Activated CD4-positive, alpha-beta T cell treated with anti-CD3 and anti-CD28 coated beads for 48 hours (primary cell): ENCODE data around the gene CAMTA1.

Experiments used
- DNase-seq: peaks from one replicate; pipeline ENCODE4 v3.0.0-alpha.2; 2020

Gene CAMTA1

GRCh38 chr1:6858596-6858995, 73.3 kb downstream of the CAMTA1 start:
- DNase-seq, result no peak

DNA sequence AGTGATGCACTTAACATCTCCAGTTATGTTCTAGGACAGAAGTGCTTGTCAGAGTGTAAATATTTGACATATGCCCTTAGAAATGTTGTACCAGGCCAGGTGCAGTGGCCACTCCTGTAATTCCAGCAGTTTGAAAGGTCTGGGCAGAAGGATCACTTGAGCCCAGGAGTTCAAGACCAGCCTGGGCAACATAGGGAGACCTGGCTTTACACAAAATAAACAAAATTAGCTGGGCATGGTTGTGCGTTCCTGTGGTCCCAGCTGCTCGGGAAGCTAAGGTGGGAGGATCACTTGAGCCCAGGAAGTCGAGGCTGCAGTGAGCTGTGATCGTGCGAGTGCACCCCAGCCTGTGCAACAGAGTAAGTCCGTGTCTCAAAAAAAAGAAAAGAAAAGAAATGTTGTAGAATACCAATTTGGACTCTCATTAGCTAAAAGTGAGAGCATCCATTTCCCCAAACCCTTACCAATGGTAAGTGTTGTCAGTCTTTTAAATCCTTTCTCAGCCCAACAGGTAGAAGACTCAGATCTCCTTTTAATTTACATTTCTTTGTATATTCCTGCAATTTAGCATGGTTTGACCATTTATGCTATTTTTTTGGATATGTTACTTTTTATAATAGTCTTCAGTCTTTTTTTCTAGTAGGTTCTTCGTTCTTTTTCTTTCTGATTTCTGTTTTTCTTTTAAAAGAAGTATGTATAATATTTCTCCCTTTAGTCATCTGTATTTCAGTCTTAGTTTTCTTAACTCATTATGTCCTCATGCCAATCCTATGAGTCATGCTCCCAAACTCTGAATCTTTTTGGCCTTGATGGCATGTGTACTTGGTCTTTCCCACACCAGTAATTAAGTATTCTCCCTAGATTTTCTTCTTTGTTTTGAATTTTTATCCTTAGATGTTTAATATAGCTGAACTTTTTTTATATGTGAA, 74.4 kb downstream of the CAMTA1 start:
- DNase-seq, result no peak

- DNase-seq, result peak; percentile 38
These were observed 75.1 kb downstream of the CAMTA1 start for GRCh38 chr1:6860401-6860800.

DNA sequence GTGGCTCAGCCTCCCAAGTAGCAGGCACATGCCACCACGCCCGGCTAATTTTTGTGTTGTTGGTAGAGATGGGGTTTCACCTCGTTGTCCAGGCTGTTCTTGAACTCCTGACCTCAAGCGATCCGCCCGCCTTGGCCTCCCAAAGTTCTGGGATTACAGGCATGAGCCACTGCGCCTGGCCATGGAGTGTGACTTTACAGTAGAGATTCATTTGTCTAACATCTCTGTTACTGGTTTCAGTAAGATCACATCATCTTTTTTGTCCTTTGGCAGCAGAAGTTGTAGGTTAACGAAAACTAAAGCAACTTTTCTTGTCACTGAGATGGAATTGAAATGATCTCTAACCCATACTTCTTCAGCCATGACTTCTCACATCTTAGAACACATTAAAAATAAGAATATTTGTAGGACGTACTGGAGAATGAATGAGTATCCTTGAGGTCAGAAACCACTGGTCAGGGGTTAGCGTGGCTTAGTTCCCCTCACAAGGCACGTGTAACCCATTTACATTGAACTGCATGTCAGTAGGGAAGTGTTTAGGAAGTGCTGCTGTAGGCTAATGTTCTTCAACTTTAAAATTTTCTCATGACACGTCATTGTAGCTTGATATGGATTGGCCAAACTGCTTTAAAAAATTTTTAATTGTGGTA, 75.9 kb downstream of the CAMTA1 start:
- no peak for DNase-seq

DNA sequence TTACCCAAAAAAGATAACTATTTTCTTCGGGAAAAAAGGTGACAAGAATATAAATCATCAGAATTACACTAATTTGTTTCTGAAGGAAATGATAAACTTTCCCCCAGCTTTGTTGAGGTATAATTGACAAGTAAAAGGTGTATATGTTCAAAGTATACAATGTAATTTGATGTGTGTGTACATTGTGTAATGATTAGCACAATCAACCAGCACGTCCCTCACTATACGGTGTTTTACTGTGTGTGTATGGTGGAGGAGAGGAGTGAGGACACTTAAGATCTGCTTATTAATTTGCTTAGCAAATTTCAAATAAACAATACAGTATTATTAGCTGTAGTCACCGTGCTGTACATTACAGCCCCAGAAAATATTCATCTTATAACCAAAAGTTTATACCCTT, 77.7 kb downstream of the CAMTA1 start:
- DNase-seq, result no peak

DNA sequence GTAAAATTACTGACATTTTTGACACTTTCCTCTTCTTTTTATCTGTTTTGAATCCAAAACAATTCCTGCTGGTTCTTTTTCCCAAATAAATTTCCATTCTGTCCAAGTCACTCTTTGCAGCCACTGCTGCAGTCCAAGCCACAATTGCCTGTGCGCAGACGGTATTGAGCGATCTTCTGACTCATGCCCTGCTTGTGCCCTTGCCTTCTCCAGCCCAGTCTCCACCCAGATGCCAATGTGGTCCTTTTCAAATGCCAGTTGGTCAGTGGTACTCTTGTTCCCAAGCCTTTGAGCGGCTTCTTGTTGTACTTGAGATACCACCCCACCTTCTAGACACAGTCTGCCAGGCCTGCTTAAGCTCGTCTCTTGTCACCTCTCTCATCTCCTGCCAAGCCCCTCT, 78.9 kb downstream of the CAMTA1 start:
- DNase-seq, result no peak

DNA sequence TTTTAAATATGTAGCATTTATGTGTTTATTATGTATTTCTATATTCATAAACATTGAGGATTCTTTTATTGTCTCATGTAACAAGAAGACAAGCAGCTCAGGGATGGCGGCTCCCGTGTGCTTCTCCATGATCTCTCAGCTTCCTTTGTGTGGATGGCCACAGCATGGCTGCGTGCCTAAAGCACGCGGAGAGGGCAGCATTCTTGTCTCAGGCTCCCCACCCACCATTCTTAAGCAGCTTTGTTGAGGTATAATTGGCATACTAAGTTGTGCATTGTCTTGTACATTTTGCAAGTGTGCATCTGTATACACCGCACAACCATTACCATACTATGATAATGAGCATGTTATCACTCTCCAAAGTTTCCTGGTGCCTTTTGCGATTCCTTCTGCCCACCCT, 81.6 kb downstream of the CAMTA1 start:
- no peak for DNase-seq

- no peak for DNase-seq
These were observed 82.1 kb downstream of the CAMTA1 start for GRCh38 chr1:6867321-6867720.

GRCh38 chr1:6867729-6868659, 82.7 kb downstream of the CAMTA1 start:
- no peak for DNase-seq

GRCh38 chr1:6868660-6869380, 83.6 kb downstream of the CAMTA1 start:
- DNase-seq, result no peak

DNA sequence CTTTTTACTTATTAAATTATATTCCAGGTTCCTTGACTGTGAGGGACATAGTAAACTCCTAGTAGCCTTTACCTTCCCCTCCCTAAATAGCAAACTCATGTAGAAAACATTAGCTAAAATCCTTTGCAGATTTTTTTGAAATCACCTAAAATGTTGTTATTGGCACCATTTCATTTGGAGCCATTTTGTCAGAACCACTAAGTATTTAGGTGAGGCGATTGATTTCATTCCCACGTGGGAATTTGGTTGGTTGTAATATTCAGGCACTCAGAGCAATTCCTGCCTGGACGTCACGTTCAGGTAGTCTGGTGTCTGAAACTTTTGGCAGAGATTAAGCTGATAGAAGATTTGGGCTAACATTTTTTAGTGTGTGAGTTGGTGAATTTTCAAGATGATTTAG, 84.3 kb downstream of the CAMTA1 start:
- no peak for DNase-seq

DNA sequence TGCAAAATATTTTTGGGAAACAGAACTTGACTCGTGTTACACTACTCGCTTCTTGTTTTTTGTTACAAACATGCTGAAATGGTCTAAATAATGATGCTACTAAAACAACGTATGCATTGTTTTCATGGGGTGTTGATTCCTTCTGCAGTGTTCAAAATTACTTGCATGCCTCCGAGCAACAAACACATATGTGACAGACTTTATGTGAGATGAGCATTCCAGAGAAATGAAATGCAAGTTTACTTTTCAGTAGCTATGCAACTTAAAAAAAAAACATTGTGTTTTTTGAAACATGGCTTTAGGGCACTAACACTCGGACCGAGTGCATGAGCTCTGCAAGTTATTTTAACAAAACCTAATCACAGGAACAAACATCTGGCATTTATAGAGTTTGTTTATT, 84.8 kb downstream of the CAMTA1 start:
- no peak for DNase-seq

GRCh38 chr1:6870571-6870970, 85.3 kb downstream of the CAMTA1 start:
- DNase-seq, result no peak

GRCh38 chr1:6871300-6871972, 86.2 kb downstream of the CAMTA1 start:
- DNase-seq, result no peak

DNA sequence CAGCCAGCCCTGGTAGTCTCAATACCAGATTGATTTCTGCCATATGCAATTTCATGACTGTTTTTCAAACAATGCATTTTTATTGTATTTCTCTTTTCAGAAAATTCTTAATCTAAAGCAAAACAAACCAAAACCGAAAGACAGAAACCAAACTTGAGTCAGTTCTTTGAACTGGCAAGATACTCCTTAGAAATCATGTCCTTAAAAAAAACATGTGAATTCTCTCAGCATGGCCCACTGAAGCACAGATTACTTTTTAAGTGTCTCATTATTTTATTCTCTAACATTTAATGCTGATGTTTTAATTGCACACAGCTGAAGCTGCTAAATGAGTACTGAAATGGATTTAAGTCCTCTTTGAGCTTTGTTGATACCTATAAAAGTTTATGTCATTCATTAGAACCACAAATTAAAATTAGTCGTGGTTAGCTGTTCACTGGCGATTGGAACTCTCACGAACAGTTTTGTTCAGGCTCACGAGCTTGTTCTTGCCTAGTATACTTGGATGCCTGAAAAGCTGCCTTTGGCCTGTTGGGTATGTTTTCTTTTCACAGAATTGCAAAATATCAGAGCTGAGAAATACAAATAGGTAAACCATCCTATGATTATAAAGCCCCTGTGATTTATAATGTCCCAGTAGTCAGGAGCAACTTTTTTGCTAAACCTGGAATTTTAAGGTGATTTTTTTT, 87.5 kb downstream of the CAMTA1 start:
- no peak for DNase-seq

DNA sequence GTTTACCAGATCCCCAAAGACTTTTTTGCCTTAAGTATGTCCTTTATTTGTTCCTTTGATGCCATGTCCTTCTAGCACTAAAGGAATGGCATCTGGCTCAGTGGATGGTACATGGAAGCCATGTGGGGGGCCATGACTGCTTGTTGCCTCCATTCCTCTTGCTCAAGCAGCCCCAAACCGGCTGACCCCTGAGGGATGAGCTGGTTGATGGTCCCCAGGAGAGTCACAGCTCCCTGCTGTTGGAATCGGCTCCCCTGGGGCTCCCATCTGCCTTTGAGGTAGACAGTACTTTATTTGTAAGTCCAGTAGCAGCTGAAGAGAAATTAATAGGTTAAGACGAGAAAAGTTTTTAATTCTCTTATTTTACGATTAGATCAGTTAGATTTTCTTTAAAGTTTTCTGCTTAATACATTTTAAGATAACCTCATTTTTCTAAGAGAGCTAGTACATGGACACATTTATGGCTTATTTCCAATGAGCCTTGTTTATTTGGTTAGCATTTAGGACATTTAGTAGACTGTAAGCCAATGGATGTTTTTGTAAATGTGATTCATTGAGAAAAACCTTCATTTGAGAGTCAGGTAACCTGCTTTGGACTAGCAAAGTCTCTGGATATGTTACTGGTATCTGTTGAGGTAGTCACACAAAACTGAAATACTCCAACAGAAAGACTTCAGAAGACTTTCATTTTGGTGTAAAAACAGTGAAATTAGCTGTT, 88.2 kb downstream of the CAMTA1 start:
- no peak for DNase-seq

DNA sequence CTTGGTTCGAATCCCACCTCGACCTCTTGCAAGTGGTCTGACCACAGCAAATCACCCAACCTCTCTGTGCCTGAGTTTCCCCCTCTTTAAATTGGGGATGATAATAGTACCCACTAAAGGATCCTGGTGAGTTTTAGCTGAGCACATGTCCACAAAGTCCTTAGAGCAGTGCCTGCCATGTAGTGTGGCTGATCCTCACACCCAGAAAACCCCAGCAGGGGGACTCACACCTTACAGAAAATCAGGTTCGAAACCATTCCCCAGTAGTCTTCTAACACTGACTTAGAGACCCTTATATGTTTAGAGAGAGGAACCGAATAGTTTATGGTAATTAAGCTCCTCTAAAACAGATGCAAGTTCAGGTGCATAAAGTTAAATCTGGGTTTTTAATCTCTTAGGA, 89.0 kb downstream of the CAMTA1 start:
- DNase-seq, result no peak

GRCh38 chr1:6880951-6881690, 95.9 kb downstream of the CAMTA1 start:
- no peak for DNase-seq

DNA sequence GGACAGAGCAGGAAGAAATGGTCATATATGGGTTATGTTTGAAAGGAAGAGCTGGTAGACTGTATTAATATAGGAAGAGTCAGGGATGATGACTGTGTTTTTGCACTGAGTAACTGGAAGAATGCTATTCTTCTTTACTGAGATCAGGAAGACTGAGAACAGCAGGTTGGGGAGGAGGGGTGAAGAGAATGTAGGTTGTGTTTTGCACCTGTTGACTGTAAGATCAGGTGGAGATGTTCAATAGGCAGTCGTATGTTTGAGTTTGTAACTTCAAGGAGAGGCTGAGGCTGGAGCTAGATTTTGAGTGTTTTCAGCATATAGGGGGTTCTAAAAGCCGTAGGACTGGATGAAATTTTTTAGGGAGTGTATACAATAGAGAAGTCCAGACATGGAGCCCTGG, 97.2 kb downstream of the CAMTA1 start:
- DNase-seq, result no peak

DNA sequence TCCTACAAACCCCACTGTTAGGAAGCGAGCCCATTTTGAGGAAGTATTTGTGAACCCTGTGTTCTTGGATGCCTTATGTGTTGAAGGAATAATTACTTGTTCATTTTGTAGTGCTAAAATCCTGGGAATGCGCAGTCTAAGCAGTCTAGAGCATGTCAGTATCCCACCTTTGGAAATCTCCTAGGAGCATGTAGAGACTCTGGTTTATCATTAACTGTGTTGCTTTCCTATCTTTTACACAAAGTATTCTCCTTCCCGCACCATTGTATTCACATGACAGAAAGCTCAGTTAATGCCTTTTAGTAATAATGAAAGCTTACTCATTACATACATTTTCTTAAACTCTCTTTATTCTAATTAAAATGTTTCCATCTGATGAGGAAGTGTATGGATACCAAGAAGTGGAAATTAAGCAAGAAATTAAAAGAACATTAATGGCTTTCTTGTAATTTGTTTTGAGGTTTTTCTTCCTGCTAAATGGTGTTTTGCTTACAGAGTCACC, 99.4 kb downstream of the CAMTA1 start:
- DNase-seq, result no peak
